Suprapubic skin (tissue), 4 donors: ENCODE measurements around the gene CAPN9. TPM values are rescaled to one million over a fixed set of nuclear protein-coding genes. Genes with fewer than 3 reads are reported as not detected.
A peak's percentile ranks its signal among the peaks of the same experiment; 100 is the strongest.

Source experiments
- DNase-seq, 2 donors: peaks; one replicate each; pipeline ENCODE4 v3.0.0-alpha.2; 2019; ENCODE audit warnings: low spot score in 2 of 2
- H3K27ac ChIP-seq: fragments of 200-600 bp; sonication (generic); one replicate; pipeline ENCODE4 v1.5.1; 2019
- H3K27me3 ChIP-seq: fragments of 200-600 bp; sonication (generic); one replicate; pipeline ENCODE4 v1.5.1; 2019
- H3K36me3 ChIP-seq: fragments of 200-600 bp; sonication (generic); one replicate; pipeline ENCODE4 v1.5.1; 2019
- H3K4me1 ChIP-seq: fragments of 200-600 bp; sonication (generic); one replicate; pipeline ENCODE4 v1.5.1; 2019
- H3K4me3 ChIP-seq: fragments of 200-600 bp; sonication (generic); one replicate; pipeline ENCODE4 v1.5.1; 2019; ENCODE audit warnings: mild to moderate bottlenecking
- H3K9me3 ChIP-seq: fragments of 200-600 bp; sonication (generic); one replicate; pipeline ENCODE4 v1.5.1; 2019
- CTCF ChIP-seq, 2 donors: fragments of 200-600 bp in 1 of 2; fragments of 450-650 bp in 1 of 2; sonication (generic) in 1 of 2; IDR thresholded peaks; one replicate each; pipeline ENCODE4 v1.5.1; 2016 to 2019; ENCODE audit warnings: antibody characterized with exemption in 2 of 2, mild to moderate bottlenecking in 1 of 2, moderate library complexity in 1 of 2
- EP300 ChIP-seq: sonication (generic); formaldehyde crosslinking; IDR thresholded peaks from one replicate; pipeline ENCODE4 v1.6.1; 2017; ENCODE audit warnings: antibody characterized with exemption
- POLR2A ChIP-seq, 2 donors: fragments of 450-650 bp; IDR thresholded peaks; one replicate each; pipeline ENCODE4 v1.6.1; 2017; ENCODE audit warnings: antibody characterized with exemption in 2 of 2, mild to moderate bottlenecking in 2 of 2, moderate library complexity in 2 of 2
- POLR2AphosphoS5 ChIP-seq, 3 donors: sonication (generic); formaldehyde crosslinking; IDR thresholded peaks; one replicate each; pipeline ENCODE4 v1.6.1; 2017; ENCODE audit warnings: antibody characterized with exemption in 3 of 3
- WGBS: methylation state at CpG from one replicate; pipeline ENCODE4 v1.1.5; 2018; 5-methylcytosine and 5-hydroxymethylcytosine counted together
- total RNA-seq, 4 donors: library from RNA; depleted of rRNA; stranded (reverse); fragments of >200 nt; gene quantifications; one replicate each; pipeline ENCODE4 v1.1.0, GENCODE V29; 2016

Gene CAPN9
- total RNA-seq, 4 donors from 2014 or later: 0.48 to 4.2 TPM; not detected in 2

GRCh38 chr1:230768903-230769570, 21.8 kb downstream of the CAPN9 start:
- no peak overlapping the region for H3K27ac ChIP-seq
- no peak for DNase-seq
- H3K4me1 ChIP-seq: peaks cover 6% of the 10 kb centered on the region
- H3K27me3 ChIP-seq: no peaks in the 10 kb centered on the region
- TF ChIP-seq CTCF (IDR thresholded peaks at IDR 0.05) (no peak), POLR2AphosphoS5 (IDR thresholded peaks at IDR 0.05) (no peak), POLR2A (IDR thresholded peaks at IDR 0.05) (no peak), EP300 (no peak)
- peaks cover 3% of the 10 kb centered on the region for H3K9me3 ChIP-seq
- WGBS: 45% methylated on average over 15 of the region's 15 CpGs
- H3K4me3 ChIP-seq: no peak overlapping the region
- no peaks in the 10 kb centered on the region for H3K36me3 ChIP-seq

GRCh38 chr1:230770317-230770716, 23.1 kb downstream of the CAPN9 start:
- 80% methylated on average over 1 of the region's 1 CpG for WGBS
- no peak for DNase-seq
- H3K36me3 ChIP-seq: no peaks in the 10 kb centered on the region
- peaks cover 6% of the 10 kb centered on the region for H3K4me1 ChIP-seq
- TF ChIP-seq CTCF (IDR thresholded peaks at IDR 0.05) (no peak), POLR2A (IDR thresholded peaks at IDR 0.05) (no peak), EP300 (no peak), POLR2AphosphoS5 (IDR thresholded peaks at IDR 0.05) (no peak)
- H3K27ac ChIP-seq: no peak overlapping the region
- no peaks in the 10 kb centered on the region for H3K27me3 ChIP-seq
- no peak overlapping the region for H3K4me3 ChIP-seq
- H3K9me3 ChIP-seq: no peaks in the 10 kb centered on the region

- no peak for DNase-seq
- H3K27ac ChIP-seq: no peak overlapping the region
- TF ChIP-seq POLR2A (IDR thresholded peaks at IDR 0.05) (no peak), EP300 (no peak), POLR2AphosphoS5 (IDR thresholded peaks at IDR 0.05) (no peak), CTCF (IDR thresholded peaks at IDR 0.05) (no peak)
- WGBS: 84% methylated on average over 9 of the region's 13 CpGs
- H3K27me3 ChIP-seq: no peaks in the 10 kb centered on the region
- no peaks in the 10 kb centered on the region for H3K9me3 ChIP-seq
- H3K36me3 ChIP-seq: no peaks in the 10 kb centered on the region
- no peak overlapping the region for H3K4me3 ChIP-seq
- peaks cover 6% of the 10 kb centered on the region for H3K4me1 ChIP-seq
Measured at GRCh38 chr1:230771773-230772354, 24.7 kb downstream of the CAPN9 start.

GRCh38 chr1:230772457-230773395, 25.5 kb downstream of the CAPN9 start:
- TF ChIP-seq POLR2A (IDR thresholded peaks at IDR 0.05) (no peak), CTCF (IDR thresholded peaks at IDR 0.05) (peak in 1 of 2 donors; percentile 11)
- DNase-seq: no peak
- WGBS: 59% methylated on average over 13 of the region's 14 CpGs

More at GRCh38 chr1:230772457-230773395, 25.5 kb downstream of the CAPN9 start:
- Histone ChIP-seq H3K4me3 (no peak overlapping the region), H3K36me3 (no peaks in the 10 kb centered on the region), H3K27me3 (peaks cover 6% of the 10 kb centered on the region), H3K4me1 (peaks cover 6% of the 10 kb centered on the region), H3K9me3 (no peaks in the 10 kb centered on the region), H3K27ac (no peak overlapping the region)
